ENCODE measurements around the gene HES3.

DNA sequence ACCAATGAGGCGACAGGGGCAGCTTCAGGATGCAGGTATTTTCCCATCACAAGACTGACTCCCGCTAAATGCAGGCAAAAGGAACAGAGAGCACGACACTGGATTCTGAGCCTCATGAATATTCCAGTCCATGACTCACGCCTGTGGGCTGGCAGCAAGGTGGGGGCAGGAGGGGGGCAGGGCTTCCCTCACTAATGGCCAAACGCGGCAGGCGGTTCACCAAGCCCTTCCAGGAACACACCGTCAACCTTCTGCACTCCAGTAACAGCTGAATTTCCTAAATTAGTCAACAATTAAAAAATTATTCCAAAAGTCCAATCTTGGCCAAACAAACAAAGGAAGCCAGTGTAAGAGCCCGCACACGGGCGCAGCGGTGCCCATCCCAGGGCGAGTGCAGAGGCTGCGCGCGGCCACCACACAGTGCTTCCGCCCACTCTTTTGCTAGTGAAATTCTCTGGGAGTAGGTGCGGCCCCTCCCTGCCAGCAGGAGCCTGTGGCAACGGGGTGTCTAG is 29.5 kb downstream of the HES3 start:
- TF ChIP-seq EZH2phosphoT487 (IDR thresholded peaks at IDR 0.05; ENCODE audit: low read depth): no peak
- TF ChIP-seq, protein P1, sequence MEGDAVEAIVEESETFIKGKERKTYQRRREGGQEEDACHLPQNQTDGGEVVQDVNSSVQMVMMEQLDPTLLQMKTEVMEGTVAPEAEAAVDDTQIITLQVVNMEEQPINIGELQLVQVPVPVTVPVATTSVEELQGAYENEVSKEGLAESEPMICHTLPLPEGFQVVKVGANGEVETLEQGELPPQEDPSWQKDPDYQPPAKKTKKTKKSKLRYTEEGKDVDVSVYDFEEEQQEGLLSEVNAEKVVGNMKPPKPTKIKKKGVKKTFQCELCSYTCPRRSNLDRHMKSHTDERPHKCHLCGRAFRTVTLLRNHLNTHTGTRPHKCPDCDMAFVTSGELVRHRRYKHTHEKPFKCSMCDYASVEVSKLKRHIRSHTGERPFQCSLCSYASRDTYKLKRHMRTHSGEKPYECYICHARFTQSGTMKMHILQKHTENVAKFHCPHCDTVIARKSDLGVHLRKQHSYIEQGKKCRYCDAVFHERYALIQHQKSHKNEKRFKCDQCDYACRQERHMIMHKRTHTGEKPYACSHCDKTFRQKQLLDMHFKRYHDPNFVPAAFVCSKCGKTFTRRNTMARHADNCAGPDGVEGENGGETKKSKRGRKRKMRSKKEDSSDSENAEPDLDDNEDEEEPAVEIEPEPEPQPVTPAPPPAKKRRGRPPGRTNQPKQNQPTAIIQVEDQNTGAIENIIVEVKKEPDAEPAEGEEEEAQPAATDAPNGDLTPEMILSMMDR (IDR thresholded peaks at IDR 0.05; ENCODE audit: low read depth, low read length): no peak

Measured in OCI-LY3 (cell line).